Body of pancreas (tissue), 4 donors: ENCODE results near the gene IYD. TPM values are rescaled to one million over a fixed set of nuclear protein-coding genes. Genes with fewer than 3 reads are reported as not detected.

Source experiments
- ATAC-seq: fragments of 150-250 bp; one replicate; pipeline ENCODE4 v1.9.1; 2016
- DNase-seq, 4 donors: peaks; one replicate each; pipeline ENCODE4 v3.0.0-alpha.2; 2019
- H3K27ac ChIP-seq, 4 donors: fragments of 200-600 bp; sonication (generic); 1 replicate in 3 of 4; 2 replicates in 1 of 4; pipeline versions ENCODE4 v1.5.1 to v1.6.1; 2016 to 2019; ENCODE audit warnings: mild to moderate bottlenecking in 1 of 4, mixed read lengths in 1 of 4, moderate library complexity in 1 of 4
- H3K27me3 ChIP-seq, 2 donors: fragments of 200-600 bp; sonication (generic); one replicate each; pipeline ENCODE4 v1.6.0; 2016; ENCODE audit warnings: mild to moderate bottlenecking in 1 of 2
- H3K36me3 ChIP-seq, 2 donors: fragments of 200-600 bp; sonication (generic); replicated peaks in 1 of 2; 2 replicates each; pipeline ENCODE4 v1.5.1; 2016; ENCODE audit warnings: low read depth in 2 of 2; ENCODE audit not compliant: insufficient read depth in 1 of 2
- H3K4me1 ChIP-seq: fragments of 200-600 bp; sonication (generic); one replicate; pipeline ENCODE4 v1.6.0; 2016
- H3K4me3 ChIP-seq, 2 donors: fragments of 200-600 bp; sonication (generic); 1 replicate in 1 of 2; 2 replicates in 1 of 2; pipeline ENCODE4 v1.5.1; 2016 to 2019
- H3K9me3 ChIP-seq, 3 donors: fragments of 200-600 bp; sonication (generic); 1 replicate in 2 of 3; 2 replicates in 1 of 3; pipeline ENCODE4 v1.5.1; 2016
- CTCF ChIP-seq, 7 experiments: fragments of 450-650 bp in 4 of 7; fragments of 200-600 bp in 3 of 7; sonication (generic) in 3 of 7; IDR thresholded peaks; one replicate each; pipeline ENCODE4 v1.5.1; 2016 to 2019; ENCODE audit warnings: antibody characterized with exemption in 7 of 7
- POLR2A ChIP-seq, 3 donors: fragments of 450-650 bp; IDR thresholded peaks; one replicate each; pipeline ENCODE4 v1.6.1; 2016; ENCODE audit warnings: antibody characterized with exemption in 3 of 3, mild to moderate bottlenecking in 2 of 3
- WGBS, 2 donors: methylation state at CpG; one replicate each; pipeline ENCODE4 v1.1.5; 2017; 5-methylcytosine and 5-hydroxymethylcytosine counted together
- intact Hi-C: fragments of 100-400 bp; cut with DNase I; formaldehyde crosslinking; loops from one replicate; pipeline ENCODE4 v1.15.1; 2023
- total RNA-seq, 2 donors: library from RNA; depleted of rRNA; stranded (reverse); fragments of >200 nt; gene quantifications; one replicate each; pipeline ENCODE4 v1.1.0, GENCODE V29; 2016

The IYD gene
- total RNA-seq, 2 donors from 2014 or later: under 0.01 to 1.3 TPM

DNA sequence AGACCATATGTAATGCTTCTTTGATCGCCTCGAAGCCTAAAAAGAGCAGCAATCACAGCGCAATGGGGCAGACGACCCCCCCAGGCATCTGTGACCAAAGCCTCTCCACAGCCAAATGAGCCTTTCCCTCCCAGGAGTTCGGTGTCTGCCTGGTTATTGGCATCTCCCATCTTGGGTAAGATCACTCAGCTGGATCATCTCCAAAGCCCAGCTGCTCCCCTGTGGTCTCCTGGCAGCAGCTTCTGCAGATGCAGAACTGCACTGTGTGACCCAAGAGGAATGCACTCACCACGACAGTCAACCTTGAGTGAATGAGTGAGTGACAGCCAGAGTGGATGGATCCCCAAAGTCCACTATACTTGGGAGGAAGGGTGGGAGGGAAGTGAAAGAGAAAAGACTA, 44.8 kb upstream of the IYD start:
- no peak overlapping the region for H3K27ac ChIP-seq
- intact Hi-C loops: no loop called here
- no peak overlapping the region for H3K4me3 ChIP-seq
- no peaks in the 10 kb centered on the region for H3K9me3 ChIP-seq
- no peaks in the 10 kb centered on the region for H3K4me1 ChIP-seq
- H3K27me3 ChIP-seq: no peaks in the 10 kb centered on the region
- H3K36me3 ChIP-seq: no peaks in the 10 kb centered on the region
- DNase-seq (no peak), ATAC-seq (no peak)
- WGBS, 2 donors: 82 to 84% methylated on average over 6 of the region's 6 CpGs
- TF ChIP-seq POLR2A (IDR thresholded peaks at IDR 0.05): no peak
- no peak for TF ChIP-seq CTCF (IDR thresholded peaks at IDR 0.05)

GRCh38 chr6:150325066-150325772, 43.6 kb upstream of the IYD start:
- intact Hi-C loops: no loop called here
- Histone ChIP-seq H3K9me3 (no peaks in the 10 kb centered on the region), H3K36me3 (no peaks in the 10 kb centered on the region), H3K27ac (no peak overlapping the region), H3K27me3 (no peaks in the 10 kb centered on the region), H3K4me1 (no peaks in the 10 kb centered on the region), H3K4me3 (no peak overlapping the region)
- DNase-seq (no peak), ATAC-seq (no peak)
- TF ChIP-seq CTCF (IDR thresholded peaks at IDR 0.05) (no peak), POLR2A (IDR thresholded peaks at IDR 0.05) (no peak)
- 72 to 84% methylated on average over 5 of the region's 5 CpGs for WGBS, 2 donors

DNA sequence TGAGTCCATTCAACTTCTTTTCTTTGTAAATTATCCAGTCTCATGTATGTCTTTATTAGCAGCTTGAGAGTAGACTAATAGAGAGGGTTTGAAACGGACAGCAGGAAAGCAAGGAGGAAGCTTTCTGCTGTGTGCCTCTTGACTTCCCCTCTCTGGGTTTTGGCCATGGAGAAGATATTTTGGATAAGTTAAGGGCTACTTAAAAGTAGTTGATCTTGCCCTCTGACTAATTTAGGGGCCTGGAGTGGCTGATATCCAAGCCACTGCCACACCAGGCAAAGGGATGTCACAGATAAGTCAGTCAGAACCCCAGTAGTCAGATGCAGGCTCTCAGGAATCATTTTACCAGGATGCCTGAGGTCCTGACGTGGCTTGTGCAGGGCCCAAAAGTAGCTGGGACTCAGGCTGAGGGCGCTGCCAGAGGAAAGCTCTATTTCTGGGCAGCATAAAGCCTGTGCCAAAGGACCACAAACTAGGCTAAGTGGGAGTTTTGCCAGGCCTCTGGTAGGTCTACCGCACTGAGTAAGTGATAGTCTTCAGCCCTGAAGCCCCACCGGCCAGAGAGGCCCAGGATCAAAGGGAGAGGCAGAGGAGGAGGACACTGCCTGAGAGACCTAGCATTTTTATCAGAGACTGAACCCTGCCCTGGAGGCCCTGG, 41.6 kb upstream of the IYD start:
- DNase-seq: no peak
- Histone ChIP-seq H3K4me1 (no peaks in the 10 kb centered on the region), H3K27me3 (no peaks in the 10 kb centered on the region), H3K4me3 (no peak overlapping the region), H3K27ac (no peak overlapping the region), H3K9me3 (no peaks in the 10 kb centered on the region), H3K36me3 (no peaks in the 10 kb centered on the region)
- no peak for ATAC-seq
- 84 to 92% methylated on average over 4 to 5 of the region's 5 CpGs for WGBS, 2 donors
- no peak for TF ChIP-seq CTCF (IDR thresholded peaks at IDR 0.05)
- no peak for TF ChIP-seq POLR2A (IDR thresholded peaks at IDR 0.05)
- intact Hi-C loops: no loop called here

- 76 to 77% methylated on average over 6 of the region's 6 CpGs for WGBS, 2 donors
- TF ChIP-seq CTCF (IDR thresholded peaks at IDR 0.05): no peak
- TF ChIP-seq POLR2A (IDR thresholded peaks at IDR 0.05): no peak
- DNase-seq: no peak
- intact Hi-C loops: no loop called here
- H3K4me3 ChIP-seq: no peak overlapping the region
- no peak overlapping the region for H3K27ac ChIP-seq
- H3K4me1 ChIP-seq: no peaks in the 10 kb centered on the region
- H3K27me3 ChIP-seq: no peaks in the 10 kb centered on the region
- H3K9me3 ChIP-seq: no peaks in the 10 kb centered on the region
- ATAC-seq: no peak
- H3K36me3 ChIP-seq: no peaks in the 10 kb centered on the region
Observed at GRCh38 chr6:150328744-150329405, 39.9 kb upstream of the IYD start.
